ENCODE results near the gene USP17L27.
"Not testable (repeated sequence)": the region's sequence is repeated elsewhere in the genome, so short reads cannot be mapped to it uniquely, and the experiment has no call there.

DNA sequence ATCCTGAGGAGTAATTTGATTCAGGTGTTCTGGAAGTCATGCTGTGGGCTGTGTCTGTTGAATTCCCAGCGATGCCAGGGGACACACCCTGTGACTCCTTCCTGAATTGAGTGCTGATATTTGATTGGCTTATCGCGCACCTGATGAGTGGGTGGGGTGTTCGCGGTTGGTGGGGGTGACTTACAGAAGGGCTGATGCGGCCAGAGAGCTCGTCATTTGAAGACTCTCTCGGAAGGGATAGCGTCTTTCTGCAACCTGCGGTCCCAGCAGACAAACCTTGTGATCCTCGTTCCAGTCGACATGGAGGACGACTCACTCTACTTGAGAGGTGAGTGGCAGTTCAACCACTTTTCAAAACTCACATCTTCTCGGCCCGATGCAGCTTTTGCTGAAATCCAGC, 19.1 kb upstream of the USP17L27 start, which contains the start of gene USP17L24:
- TF ChIP-seq, protein P1, sequence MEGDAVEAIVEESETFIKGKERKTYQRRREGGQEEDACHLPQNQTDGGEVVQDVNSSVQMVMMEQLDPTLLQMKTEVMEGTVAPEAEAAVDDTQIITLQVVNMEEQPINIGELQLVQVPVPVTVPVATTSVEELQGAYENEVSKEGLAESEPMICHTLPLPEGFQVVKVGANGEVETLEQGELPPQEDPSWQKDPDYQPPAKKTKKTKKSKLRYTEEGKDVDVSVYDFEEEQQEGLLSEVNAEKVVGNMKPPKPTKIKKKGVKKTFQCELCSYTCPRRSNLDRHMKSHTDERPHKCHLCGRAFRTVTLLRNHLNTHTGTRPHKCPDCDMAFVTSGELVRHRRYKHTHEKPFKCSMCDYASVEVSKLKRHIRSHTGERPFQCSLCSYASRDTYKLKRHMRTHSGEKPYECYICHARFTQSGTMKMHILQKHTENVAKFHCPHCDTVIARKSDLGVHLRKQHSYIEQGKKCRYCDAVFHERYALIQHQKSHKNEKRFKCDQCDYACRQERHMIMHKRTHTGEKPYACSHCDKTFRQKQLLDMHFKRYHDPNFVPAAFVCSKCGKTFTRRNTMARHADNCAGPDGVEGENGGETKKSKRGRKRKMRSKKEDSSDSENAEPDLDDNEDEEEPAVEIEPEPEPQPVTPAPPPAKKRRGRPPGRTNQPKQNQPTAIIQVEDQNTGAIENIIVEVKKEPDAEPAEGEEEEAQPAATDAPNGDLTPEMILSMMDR (IDR thresholded peaks at IDR 0.05) = not testable (repeated sequence)
- not testable (repeated sequence) for TF ChIP-seq POLR2A (IDR thresholded peaks at IDR 0.05)
